NCI-H1436 treated with DMSO at 0.1 percent for 48 hours (cell line): ENCODE data around the gene STON1.
"Not testable (repeated sequence)": the region's sequence is repeated elsewhere in the genome, so short reads cannot be mapped to it uniquely, and the experiment has no call there.

ENCODE experiments used
- DNase-seq: peaks from one replicate; lab custom pipeline; 2025; lab: John Stamatoyannopoulos, UW

Gene STON1

GRCh38 chr2:48617618-48618017 lies 87.7 kb downstream of the STON1 start, which contains the start of gene GTF2A1L:
Gene GTF2A1L (plus strand): TSS chr2:48617856. CDS start chr2:48617875, 19 bp downstream.
- no peak for DNase-seq

DNA sequence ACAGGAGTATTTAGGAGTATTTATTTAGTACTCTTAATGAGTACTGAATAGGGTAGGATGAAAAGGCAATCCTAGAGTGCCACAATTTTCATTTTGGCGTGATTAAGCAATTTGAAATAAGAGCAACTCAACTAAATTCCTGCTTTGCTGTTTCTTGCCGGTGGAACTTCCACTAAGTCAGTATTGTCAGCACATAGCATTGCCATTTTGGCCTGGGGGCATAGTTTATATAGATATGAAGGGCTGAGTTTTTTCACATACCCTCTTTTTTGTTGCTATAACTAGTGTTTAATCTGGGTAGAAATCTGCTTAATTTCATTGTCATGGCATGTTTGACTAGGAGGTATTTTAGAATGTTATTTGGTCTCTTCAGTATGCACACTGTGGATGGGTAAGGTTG lies 89.6 kb downstream of the STON1 start:
- DNase-seq = no peak

- DNase-seq = no peak
Observed at GRCh38 chr2:48620604-48621003, 90.7 kb downstream of the STON1 start.

DNA sequence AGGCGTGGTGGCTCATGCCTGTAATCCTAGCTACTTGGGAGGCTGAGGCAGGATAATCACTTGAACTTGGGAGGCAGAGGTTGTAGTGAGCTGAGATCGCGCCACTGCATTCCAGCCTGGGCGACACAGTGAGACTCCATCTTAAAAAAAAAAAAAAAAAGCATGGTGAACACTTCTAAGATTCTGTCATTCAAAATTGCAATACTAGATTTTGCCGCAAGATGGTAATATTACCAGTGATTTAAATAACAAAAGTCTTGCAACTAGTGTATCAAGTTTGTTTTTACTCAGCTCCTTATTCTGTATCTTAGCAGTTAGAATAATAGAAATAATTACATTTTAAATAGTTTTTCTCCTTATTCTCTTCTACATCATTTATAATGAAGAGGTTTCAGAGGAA lies 92.7 kb downstream of the STON1 start:
- DNase-seq = not testable (repeated sequence)

DNA sequence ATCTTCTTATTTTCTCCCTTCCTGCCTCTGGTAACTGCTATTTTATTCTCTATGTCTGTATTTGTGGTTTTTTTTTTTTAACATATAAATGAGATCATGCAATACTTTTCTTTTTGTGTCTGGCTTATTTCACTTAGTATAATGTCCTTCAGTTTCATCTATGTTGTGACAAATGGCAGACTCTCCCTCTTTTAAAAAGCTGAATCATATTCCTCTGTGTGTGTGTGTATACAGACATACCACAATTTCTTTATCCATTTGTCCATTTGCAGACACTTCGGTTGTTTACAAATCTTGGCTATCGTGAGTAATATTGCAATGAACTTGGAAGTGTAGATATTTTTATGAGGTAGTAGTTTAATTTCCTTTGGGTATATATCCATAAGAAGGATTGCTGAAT lies 94.7 kb downstream of the STON1 start:
- no peak for DNase-seq

- no peak for DNase-seq
Observed at GRCh38 chr2:48626047-48626446, 96.1 kb downstream of the STON1 start.

DNA sequence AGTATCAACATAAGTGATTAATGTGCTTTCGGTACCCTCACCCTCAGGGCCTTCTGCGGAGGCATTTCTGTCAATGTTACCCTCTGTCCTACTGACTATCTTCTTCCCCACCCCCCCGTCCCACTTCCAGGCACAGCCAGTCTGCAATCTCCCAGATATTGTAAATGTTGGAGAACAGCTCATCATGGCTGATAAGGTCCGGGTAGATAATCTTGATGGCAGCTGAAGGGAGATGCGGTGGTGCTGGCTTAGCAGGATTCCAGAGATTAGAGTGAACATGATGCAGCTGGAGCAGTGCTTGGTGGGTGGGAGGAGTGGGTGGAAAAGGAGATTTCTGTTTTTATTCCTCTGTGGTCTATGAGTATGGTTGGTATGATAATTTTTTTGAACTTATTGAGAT lies 103.2 kb downstream of the STON1 start:
- no peak for DNase-seq

- no peak for DNase-seq
Observed at GRCh38 chr2:48635786-48636185, 105.8 kb downstream of the STON1 start.

- DNase-seq = no peak
Observed at GRCh38 chr2:48638261-48638660, 108.3 kb downstream of the STON1 start.
